Esophagus muscularis mucosa (tissue), 4 donors: ENCODE results near the gene PRR5L. TPM values are rescaled to one million over a fixed set of nuclear protein-coding genes. Genes with fewer than 3 reads are reported as not detected.
A peak's percentile ranks its signal among the peaks of the same experiment; 100 is the strongest.

Source experiments
- DNase-seq: peaks from one replicate; pipeline ENCODE4 v3.0.0-alpha.2; 2017; ENCODE audit errors: extremely low spot score
- H3K27ac ChIP-seq, 4 donors: fragments of 200-600 bp; sonication (generic); replicated peaks in 1 of 4; 1 replicate in 3 of 4; 2 replicates in 1 of 4; pipeline ENCODE4 v1.5.1; 2016 to 2019; ENCODE audit warnings: mild to moderate bottlenecking in 1 of 4
- H3K27me3 ChIP-seq, 4 donors: fragments of 200-600 bp; sonication (generic); one replicate each; pipeline versions ENCODE4 v1.5.1 to v1.6.0; 2016 to 2019
- H3K36me3 ChIP-seq, 4 donors: fragments of 200-600 bp; sonication (generic); one replicate each; pipeline ENCODE4 v1.5.1; 2016 to 2019
- H3K4me1 ChIP-seq, 4 donors: fragments of 200-600 bp; sonication (generic); one replicate each; pipeline ENCODE4 v1.5.1; 2016 to 2019
- H3K4me3 ChIP-seq, 4 donors: fragments of 200-600 bp; sonication (generic); 1 replicate in 2 of 4; 2 replicates in 2 of 4; pipeline ENCODE4 v1.5.1; 2016 to 2019; ENCODE audit warnings: mild to moderate bottlenecking in 4 of 4, moderate library complexity in 1 of 4
- H3K9me3 ChIP-seq, 4 donors: fragments of 200-600 bp; sonication (generic); 1 replicate in 3 of 4; 2 replicates in 1 of 4; pipeline ENCODE4 v1.5.1; 2016 to 2019
- EP300 ChIP-seq: sonication (generic); formaldehyde crosslinking; IDR thresholded peaks from one replicate; pipeline ENCODE4 v1.6.1; 2017; ENCODE audit warnings: antibody characterized with exemption
- POLR2A ChIP-seq: fragments of 450-650 bp; IDR thresholded peaks from one replicate; pipeline ENCODE4 v1.6.1; 2017; ENCODE audit warnings: antibody characterized with exemption, moderate library complexity, mild to moderate bottlenecking, low read depth
- POLR2AphosphoS5 ChIP-seq, 2 donors: sonication (generic); formaldehyde crosslinking; IDR thresholded peaks; one replicate each; pipeline ENCODE4 v1.6.1; 2017; ENCODE audit warnings: antibody characterized with exemption in 2 of 2
- WGBS: methylation state at CpG from one replicate; pipeline ENCODE4 v1.1.5; 2018; 5-methylcytosine and 5-hydroxymethylcytosine counted together
- intact Hi-C: fragments of 100-400 bp; cut with DNase I; formaldehyde crosslinking; loops from one replicate; pipeline ENCODE4 v1.15.1; 2023
- total RNA-seq, 4 donors: library from RNA; depleted of rRNA; stranded (reverse); fragments of >200 nt; gene quantifications; one replicate each; pipeline versions ENCODE4 v1.1.0 to v1.2.1, GENCODE V29; 2016
- TF ChIP-seq, protein P1 (sequence below), 3 experiments: fragments of 200-600 bp in 2 of 3; fragments of 450-650 bp in 1 of 3; sonication (generic) in 2 of 3; IDR thresholded peaks; one replicate each; pipeline ENCODE4 v1.5.1; 2017 to 2019; ENCODE audit warnings: antibody characterized with exemption in 3 of 3, mild to moderate bottlenecking in 2 of 3, moderate library complexity in 1 of 3

PRR5L gene
- total RNA-seq, 4 donors from 2014 or later = 1.7 to 9.6 (median 3.1) TPM

DNA sequence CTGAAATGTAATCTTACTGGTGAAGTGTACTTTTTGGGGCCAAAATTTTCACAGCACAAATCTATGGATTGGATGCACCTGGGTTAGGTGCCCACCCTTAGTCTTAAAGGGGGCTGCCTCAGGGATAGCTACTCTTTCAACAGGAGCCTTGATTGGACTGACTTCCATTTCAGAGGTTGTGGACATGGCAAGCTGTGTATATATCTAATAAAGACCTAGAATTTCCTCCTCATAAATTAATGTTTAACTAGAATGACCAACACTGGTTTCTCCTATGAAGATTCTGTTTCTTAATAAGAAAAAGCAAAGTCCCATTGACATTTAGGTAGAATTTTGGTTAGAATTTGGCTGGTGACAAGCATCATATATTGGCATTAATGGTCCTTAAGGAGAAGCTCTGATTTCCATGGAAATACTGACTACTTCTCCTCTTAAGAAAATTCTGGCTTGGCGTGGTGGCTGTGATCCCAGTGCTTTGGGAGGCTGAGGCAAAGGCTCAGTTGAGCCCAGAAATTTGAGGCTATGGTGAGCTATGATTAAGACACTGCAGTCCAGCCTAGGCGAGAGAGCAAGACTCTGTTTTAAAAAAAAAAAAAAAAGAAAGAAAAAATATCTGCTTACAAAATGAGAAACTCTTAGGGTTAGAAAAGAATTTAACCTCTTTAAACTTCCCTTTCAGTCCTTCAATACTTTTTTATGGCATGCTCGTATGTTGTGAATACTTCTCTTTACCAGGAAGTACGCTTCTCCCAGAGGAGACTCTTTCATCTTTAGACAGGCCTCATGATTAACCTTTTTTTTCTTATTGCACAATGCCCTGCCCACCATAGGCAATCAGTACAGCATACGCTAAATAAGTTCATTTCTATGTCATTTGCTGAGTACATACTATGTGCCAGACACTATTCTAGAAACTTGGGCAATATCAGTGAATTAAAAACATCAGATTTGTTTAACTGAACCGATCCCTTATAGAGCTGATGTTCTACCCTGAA, 77.2 kb downstream of the PRR5L start:
- no peak overlapping the region for H3K27ac ChIP-seq

DNA sequence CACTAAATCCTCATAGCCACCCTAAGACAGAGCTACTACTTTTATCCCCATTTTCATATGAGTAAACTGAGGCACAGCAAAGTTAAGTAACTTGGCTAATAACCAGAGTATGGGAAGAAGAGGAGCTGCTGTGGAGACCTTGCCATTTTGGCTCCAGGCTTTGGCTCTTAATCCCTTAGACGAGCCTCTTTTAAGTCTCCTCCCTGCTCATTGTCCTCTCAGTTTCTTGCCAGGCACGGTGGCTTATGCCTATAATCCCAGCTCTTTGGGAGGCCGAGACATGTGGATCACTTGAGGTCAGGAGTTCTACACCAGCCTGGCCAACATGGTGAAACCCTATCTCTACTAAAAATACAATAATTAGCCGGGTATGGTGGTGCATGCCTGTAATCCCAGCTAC, 78.6 kb downstream of the PRR5L start:
- no peak overlapping the region for H3K4me3 ChIP-seq
- no peak for TF ChIP-seq POLR2AphosphoS5 (IDR thresholded peaks at IDR 0.05)
- TF ChIP-seq EP300 = no peak
- TF ChIP-seq, protein P1, sequence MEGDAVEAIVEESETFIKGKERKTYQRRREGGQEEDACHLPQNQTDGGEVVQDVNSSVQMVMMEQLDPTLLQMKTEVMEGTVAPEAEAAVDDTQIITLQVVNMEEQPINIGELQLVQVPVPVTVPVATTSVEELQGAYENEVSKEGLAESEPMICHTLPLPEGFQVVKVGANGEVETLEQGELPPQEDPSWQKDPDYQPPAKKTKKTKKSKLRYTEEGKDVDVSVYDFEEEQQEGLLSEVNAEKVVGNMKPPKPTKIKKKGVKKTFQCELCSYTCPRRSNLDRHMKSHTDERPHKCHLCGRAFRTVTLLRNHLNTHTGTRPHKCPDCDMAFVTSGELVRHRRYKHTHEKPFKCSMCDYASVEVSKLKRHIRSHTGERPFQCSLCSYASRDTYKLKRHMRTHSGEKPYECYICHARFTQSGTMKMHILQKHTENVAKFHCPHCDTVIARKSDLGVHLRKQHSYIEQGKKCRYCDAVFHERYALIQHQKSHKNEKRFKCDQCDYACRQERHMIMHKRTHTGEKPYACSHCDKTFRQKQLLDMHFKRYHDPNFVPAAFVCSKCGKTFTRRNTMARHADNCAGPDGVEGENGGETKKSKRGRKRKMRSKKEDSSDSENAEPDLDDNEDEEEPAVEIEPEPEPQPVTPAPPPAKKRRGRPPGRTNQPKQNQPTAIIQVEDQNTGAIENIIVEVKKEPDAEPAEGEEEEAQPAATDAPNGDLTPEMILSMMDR (IDR thresholded peaks at IDR 0.05) = no peak
- TF ChIP-seq POLR2A = no peak
- 68% methylated on average over 4 of the region's 4 CpGs for WGBS
- intact Hi-C loops = no loop called here
- H3K27me3 ChIP-seq = peaks cover 0 to 51% (median 17%) of the 10 kb centered on the region in 4 donors
- H3K36me3 ChIP-seq = no peaks in the 10 kb centered on the region
- no peak for DNase-seq
- H3K27ac ChIP-seq = no peak overlapping the region
- H3K9me3 ChIP-seq = no peaks in the 10 kb centered on the region
- peaks cover 4 to 26% (median 21%) of the 10 kb centered on the region in 4 donors for H3K4me1 ChIP-seq

More for the DNA sequence above, 77.2 kb downstream of the PRR5L start:
- H3K36me3 ChIP-seq = no peaks in the 10 kb centered on the region
- H3K9me3 ChIP-seq = no peaks in the 10 kb centered on the region
- DNase-seq = no peak
- intact Hi-C loops = no loop called here
- H3K4me1 ChIP-seq = peaks cover 4 to 26% (median 21%) of the 10 kb centered on the region in 4 donors
- no peak overlapping the region for H3K4me3 ChIP-seq
- TF ChIP-seq, protein P1 (IDR thresholded peaks at IDR 0.05) = no peak
- TF ChIP-seq POLR2AphosphoS5 (IDR thresholded peaks at IDR 0.05) (no peak), EP300 (no peak), POLR2A (no peak)
- 65% methylated on average over 6 of the region's 6 CpGs for WGBS
- peaks cover 0 to 43% (median 16%) of the 10 kb centered on the region in 4 donors for H3K27me3 ChIP-seq

DNA sequence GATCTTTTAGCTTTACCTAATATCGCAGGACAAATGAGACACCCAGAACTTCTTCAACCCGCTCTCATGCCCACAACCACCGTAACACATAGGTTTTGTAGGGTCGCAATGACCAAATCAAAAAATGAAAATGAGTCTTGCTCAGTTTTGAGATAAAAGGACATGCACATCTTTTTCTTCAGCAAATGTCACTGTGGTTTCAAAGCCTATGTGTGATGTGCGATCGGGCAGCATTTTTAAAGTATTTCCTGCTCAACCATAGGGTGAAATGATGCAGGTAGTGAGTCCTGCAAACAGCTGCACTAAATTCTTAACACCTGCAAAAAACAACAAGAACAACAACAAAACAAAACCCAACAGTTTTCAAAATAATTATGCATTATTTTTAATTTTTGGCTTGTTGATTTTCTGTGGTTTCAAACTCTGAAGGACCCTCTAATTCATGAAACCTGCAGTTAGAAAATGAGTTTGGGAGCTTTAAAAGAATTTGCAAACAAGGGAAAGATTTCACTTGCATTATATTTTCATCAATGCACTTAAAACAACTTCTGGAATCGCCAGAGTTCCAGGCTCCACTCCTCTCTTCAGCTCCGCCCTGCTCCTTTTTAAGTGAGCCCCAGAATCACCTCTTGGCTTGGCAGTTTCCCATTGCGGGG, 79.4 kb downstream of the PRR5L start:
- Histone ChIP-seq H3K27me3 (peaks cover 0 to 54% (median 17%) of the 10 kb centered on the region in 4 donors), H3K36me3 (no peaks in the 10 kb centered on the region), H3K4me3 (peak overlapping the region; percentile 56 to 68 (median 57)), H3K4me1 (peaks cover 4 to 26% (median 21%) of the 10 kb centered on the region in 4 donors), H3K9me3 (no peaks in the 10 kb centered on the region), H3K27ac (no peak overlapping the region)
- intact Hi-C loops = no loop called here
- no peak for TF ChIP-seq POLR2A
- TF ChIP-seq EP300 = no peak
- no peak for TF ChIP-seq POLR2AphosphoS5 (IDR thresholded peaks at IDR 0.05)
- TF ChIP-seq, protein P1 (IDR thresholded peaks at IDR 0.05) = no peak
- WGBS = 66% methylated on average over 9 of the region's 9 CpGs
- DNase-seq = no peak

DNA sequence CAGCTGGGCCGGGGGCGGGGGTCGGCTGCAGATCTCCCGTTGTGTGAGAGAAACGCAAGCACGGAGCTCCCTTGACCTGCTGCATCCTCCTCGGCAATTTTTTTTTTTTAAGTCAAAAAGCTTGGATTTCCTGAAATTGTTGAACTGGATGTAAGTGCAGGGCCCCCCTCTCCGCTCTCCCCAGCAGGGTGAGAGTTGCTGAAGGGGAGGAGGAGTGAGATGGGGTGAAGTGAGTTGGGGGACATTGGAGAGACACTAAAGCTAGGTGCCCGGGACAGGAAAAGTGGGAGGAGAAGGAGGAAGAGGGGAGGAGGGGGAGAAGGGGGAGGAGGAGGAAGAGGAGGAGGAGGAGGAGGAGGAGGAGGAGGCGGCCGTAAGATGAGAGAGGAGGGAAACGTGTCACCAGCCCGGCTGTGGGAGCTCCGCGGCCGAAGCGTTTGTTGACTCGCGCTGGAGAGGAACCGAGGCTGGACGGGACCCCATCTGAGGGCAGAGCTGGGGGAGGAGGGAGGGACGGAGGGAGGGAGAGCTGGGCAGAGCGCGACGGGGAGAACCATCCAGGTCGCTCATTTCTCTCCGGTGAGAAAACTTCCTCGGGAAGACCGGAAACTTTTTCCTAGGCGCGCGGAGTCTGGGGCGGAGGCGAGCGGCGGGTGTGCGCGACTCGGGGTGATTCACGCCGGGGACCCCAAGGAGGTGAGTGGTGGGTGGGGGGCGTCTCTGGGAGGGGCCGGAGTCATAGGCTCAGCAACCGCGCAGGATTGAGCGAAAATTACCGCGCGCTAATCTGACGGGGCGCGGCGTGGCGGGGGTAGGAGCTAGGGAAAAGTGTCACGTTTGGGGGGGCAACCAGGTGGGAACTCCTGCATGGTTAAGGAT, 80.2 kb downstream of the PRR5L start:
- Histone ChIP-seq H3K36me3 (no peaks in the 10 kb centered on the region), H3K4me3 (peak overlapping the region; percentile 56 to 68 (median 57)), H3K9me3 (no peaks in the 10 kb centered on the region), H3K27me3 (peaks cover 0 to 54% (median 17%) of the 10 kb centered on the region in 4 donors), H3K27ac (peak overlapping the region in 1 of 4 donors; percentile 21), H3K4me1 (peaks cover 4 to 26% (median 21%) of the 10 kb centered on the region in 4 donors)
- no peak for DNase-seq
- intact Hi-C loops = no loop called here
- TF ChIP-seq POLR2AphosphoS5 (IDR thresholded peaks at IDR 0.05) = no peak
- TF ChIP-seq EP300 = no peak
- no peak for TF ChIP-seq POLR2A
- TF ChIP-seq, protein P1 (IDR thresholded peaks at IDR 0.05) = no peak
- WGBS = under 1% methylated on average over 43 of the region's 55 CpGs
